Activated T-helper 1 cell treated with anti-CD3 and anti-CD28 coated beads, Interleukin-12 subunit alpha, Interleukin-12 subunit beta, Interleukin-2, Interleukin-4 antibody, amounts not matched to agents 30 ng/mL and 10 ng/mL and 1 ng/mL, durations not matched to agents 14 hours and 24 hours and 36 hours (primary cell): ENCODE results near the gene WDSUB1. TPM values are rescaled to one million over a fixed set of nuclear protein-coding genes. Genes with fewer than 3 reads are reported as not detected.

Experiments
- DNase-seq: peaks from one replicate; pipeline ENCODE4 v3.0.0; 2021; ENCODE audit warnings: low spot score
- H3K27ac Mint-ChIP-seq: one replicate; pipeline ENCODE4 v1.8.0; 2021; ENCODE audit warnings: mild to moderate bottlenecking, mixed read lengths
- H3K27me3 Mint-ChIP-seq: one replicate; pipeline ENCODE4 v1.8.0; 2022; ENCODE audit warnings: mild to moderate bottlenecking, moderate library complexity, mixed read lengths; ENCODE audit not compliant: insufficient read depth
- H3K36me3 Mint-ChIP-seq: one replicate; pipeline ENCODE4 v1.8.0; 2021; ENCODE audit warnings: low read depth, mixed read lengths
- H3K4me1 Mint-ChIP-seq: one replicate; pipeline ENCODE4 v1.8.0; 2021; ENCODE audit warnings: low read depth, mixed read lengths
- H3K4me3 Mint-ChIP-seq: one replicate; pipeline ENCODE4 v1.8.0; 2021; ENCODE audit warnings: mild to moderate bottlenecking, moderate library complexity, mixed read lengths
- H3K9me3 Mint-ChIP-seq: one replicate; pipeline ENCODE4 v1.8.0; 2021; ENCODE audit warnings: mixed read lengths
- intact Hi-C: fragments of 100-400 bp; cut with micrococcal nuclease; formaldehyde crosslinking; loops from one replicate; pipeline ENCODE4 v1.15.1; 2024
- total RNA-seq: library from RNA; stranded (reverse); gene quantifications from 2 replicates; pipeline ENCODE4 v1.2.3, GENCODE V29; 2022

The WDSUB1 gene
- total RNA-seq, result 4.1 and 5.7 TPM in 2 replicates

- peak; percentile 3 for DNase-seq
- H3K27me3 Mint-ChIP-seq, result no peaks in the 10 kb centered on the region
- peaks cover 1% of the 10 kb centered on the region for H3K36me3 Mint-ChIP-seq
- H3K27ac Mint-ChIP-seq, result peak within 1 kb of the TSS; percentile 76
- H3K4me3 Mint-ChIP-seq, result peak within 1 kb of the TSS; percentile 85
- no peaks in the 10 kb centered on the region for H3K9me3 Mint-ChIP-seq
- peaks cover 28% of the 10 kb centered on the region for H3K4me1 Mint-ChIP-seq
- intact Hi-C loops, result loop anchor here (1.0 to 10.0 kb wide), 5 partner anchors 229 to 829 kb away; partner anchors contain the start of genes BAZ2B, CCDC148, LY75 and MARCHF7
Observed at GRCh38 chr2:159285929-159286708, at the start of gene WDSUB1. Gene WDSUB1 (minus strand): TSS chr2:159286703. CDS start chr2:159283069, 3,634 bp downstream.

GRCh38 chr2:159326569-159327255 is 40.2 kb upstream of the WDSUB1 start:
- no peak for DNase-seq
- H3K4me1 Mint-ChIP-seq, result no peaks in the 10 kb centered on the region
- H3K27me3 Mint-ChIP-seq, result no peaks in the 10 kb centered on the region
- H3K4me3 Mint-ChIP-seq, result no peak overlapping the region
- H3K9me3 Mint-ChIP-seq, result no peaks in the 10 kb centered on the region
- H3K27ac Mint-ChIP-seq, result no peak overlapping the region
- intact Hi-C loops, result no loop called here
- H3K36me3 Mint-ChIP-seq, result no peaks in the 10 kb centered on the region

- Mint-ChIP-seq H3K4me3 (no peak overlapping the region), H3K27ac (no peak overlapping the region), H3K36me3 (no peaks in the 10 kb centered on the region), H3K9me3 (no peaks in the 10 kb centered on the region), H3K4me1 (no peaks in the 10 kb centered on the region), H3K27me3 (no peaks in the 10 kb centered on the region)
- DNase-seq, result no peak
- intact Hi-C loops, result no loop called here
Observed at GRCh38 chr2:159322419-159322818, 35.9 kb upstream of the WDSUB1 start.

- intact Hi-C loops, result no loop called here
- no peak overlapping the region for H3K27ac Mint-ChIP-seq
- H3K27me3 Mint-ChIP-seq, result no peaks in the 10 kb centered on the region
- H3K9me3 Mint-ChIP-seq, result peaks cover 4% of the 10 kb centered on the region
- H3K4me3 Mint-ChIP-seq, result no peak overlapping the region
- H3K4me1 Mint-ChIP-seq, result no peaks in the 10 kb centered on the region
- H3K36me3 Mint-ChIP-seq, result no peaks in the 10 kb centered on the region
- DNase-seq, result no peak
Observed at GRCh38 chr2:159317392-159318088, 31.0 kb upstream of the WDSUB1 start.

GRCh38 chr2:159307942-159308341 is 21.4 kb upstream of the WDSUB1 start:
- H3K27me3 Mint-ChIP-seq, result peaks cover 7% of the 10 kb centered on the region
- no peak for DNase-seq
- intact Hi-C loops, result no loop called here
- no peak overlapping the region for H3K27ac Mint-ChIP-seq
- H3K9me3 Mint-ChIP-seq, result peaks cover 10% of the 10 kb centered on the region
- no peaks in the 10 kb centered on the region for H3K4me1 Mint-ChIP-seq
- H3K36me3 Mint-ChIP-seq, result no peaks in the 10 kb centered on the region
- H3K4me3 Mint-ChIP-seq, result no peak overlapping the region

- no peak for DNase-seq
- H3K4me1 Mint-ChIP-seq, result no peaks in the 10 kb centered on the region
- intact Hi-C loops, result no loop called here
- no peaks in the 10 kb centered on the region for H3K36me3 Mint-ChIP-seq
- no peak overlapping the region for H3K27ac Mint-ChIP-seq
- H3K9me3 Mint-ChIP-seq, result peaks cover 10% of the 10 kb centered on the region
- no peak overlapping the region for H3K4me3 Mint-ChIP-seq
- H3K27me3 Mint-ChIP-seq, result peaks cover 3% of the 10 kb centered on the region
Observed at GRCh38 chr2:159300586-159300985, 14.1 kb upstream of the WDSUB1 start.

GRCh38 chr2:159298967-159299366 is 12.5 kb upstream of the WDSUB1 start:
- H3K9me3 Mint-ChIP-seq, result peaks cover 2% of the 10 kb centered on the region
- H3K27me3 Mint-ChIP-seq, result peaks cover 3% of the 10 kb centered on the region
- DNase-seq, result no peak
- no peaks in the 10 kb centered on the region for H3K36me3 Mint-ChIP-seq
- H3K27ac Mint-ChIP-seq, result no peak overlapping the region
- no peak overlapping the region for H3K4me3 Mint-ChIP-seq
- no peaks in the 10 kb centered on the region for H3K4me1 Mint-ChIP-seq
- intact Hi-C loops, result no loop called here

- Mint-ChIP-seq H3K27ac (no peak overlapping the region), H3K36me3 (no peaks in the 10 kb centered on the region), H3K4me1 (no peaks in the 10 kb centered on the region), H3K4me3 (no peak overlapping the region), H3K27me3 (peaks cover 3% of the 10 kb centered on the region), H3K9me3 (no peaks in the 10 kb centered on the region)
- intact Hi-C loops, result no loop called here
- DNase-seq, result no peak
Observed at GRCh38 chr2:159297042-159297707, 10.7 kb upstream of the WDSUB1 start.

GRCh38 chr2:159292157-159292556 is 5.7 kb upstream of the WDSUB1 start:
- intact Hi-C loops, result no loop called here
- no peak for DNase-seq

GRCh38 chr2:159290289-159290907 is 3.9 kb upstream of the WDSUB1 start:
- Mint-ChIP-seq H3K4me1 (peaks cover 18% of the 10 kb centered on the region), H3K27me3 (no peaks in the 10 kb centered on the region), H3K4me3 (no peak overlapping the region), H3K9me3 (no peaks in the 10 kb centered on the region), H3K36me3 (no peaks in the 10 kb centered on the region), H3K27ac (no peak overlapping the region)
- DNase-seq, result no peak
- intact Hi-C loops, result no loop called here

More at GRCh38 chr2:159292157-159292556, 5.7 kb upstream of the WDSUB1 start:
- H3K9me3 Mint-ChIP-seq, result no peaks in the 10 kb centered on the region
- peaks cover 17% of the 10 kb centered on the region for H3K4me1 Mint-ChIP-seq
- H3K36me3 Mint-ChIP-seq, result no peaks in the 10 kb centered on the region
- H3K4me3 Mint-ChIP-seq, result no peak overlapping the region
- no peak overlapping the region for H3K27ac Mint-ChIP-seq
- no peaks in the 10 kb centered on the region for H3K27me3 Mint-ChIP-seq

- Mint-ChIP-seq H3K27ac (no peak overlapping the region), H3K9me3 (no peaks in the 10 kb centered on the region), H3K4me3 (peak overlapping the region; percentile 30), H3K27me3 (no peaks in the 10 kb centered on the region), H3K4me1 (peaks cover 28% of the 10 kb centered on the region), H3K36me3 (peaks cover under 1% of the 10 kb centered on the region)
- intact Hi-C loops, result loop anchor here (5.0 to 10.0 kb wide), 4 partner anchors 227 to 830 kb away; partner anchors contain the start of genes BAZ2B, CCDC148, LY75 and PKP4
- no peak for DNase-seq
Observed at GRCh38 chr2:159287733-159288132, 1.2 kb upstream of the WDSUB1 start.
